ENCODE results near the gene ARHGEF7.

Gene ARHGEF7

GRCh38 chr13:111339366-111340143 lies 224.4 kb downstream of the ARHGEF7 start:
- H3K9me3 ChIP-seq (ENCODE audit: control insufficient read depth, low read length), result no peaks in the 10 kb centered on the region
- H3K4me3 ChIP-seq (ENCODE audit: insufficient read depth, low read depth, low read length), result no peak overlapping the region
- no peaks in the 10 kb centered on the region for H3K27me3 ChIP-seq (ENCODE audit: control insufficient read depth, insufficient read depth, low read length, poor library complexity, severe bottlenecking)
- H3K27ac ChIP-seq (ENCODE audit: insufficient read depth, low read depth, low read length, poor library complexity, severe bottlenecking), result no peak overlapping the region
- peaks cover 3% of the 10 kb centered on the region for H3K4me1 ChIP-seq (ENCODE audit: control insufficient read depth, insufficient read depth, low read length)
- H3K36me3 ChIP-seq (ENCODE audit: control insufficient read depth, insufficient read depth, low read length), result no peaks in the 10 kb centered on the region
- WGBS, 2 experiments, result 91% methylated on average over 29 of the region's 29 CpGs

GRCh38 chr13:111341886-111342285 lies 226.8 kb downstream of the ARHGEF7 start:
- Histone ChIP-seq H3K27me3 (ENCODE audit: control insufficient read depth, insufficient read depth, low read length, poor library complexity, severe bottlenecking) (no peaks in the 10 kb centered on the region), H3K9me3 (ENCODE audit: control insufficient read depth, low read length) (no peaks in the 10 kb centered on the region), H3K4me3 (ENCODE audit: insufficient read depth, low read depth, low read length) (no peak overlapping the region), H3K4me1 (ENCODE audit: control insufficient read depth, insufficient read depth, low read length) (peaks cover 4% of the 10 kb centered on the region), H3K27ac (ENCODE audit: insufficient read depth, low read depth, low read length, poor library complexity, severe bottlenecking) (no peak overlapping the region), H3K36me3 (ENCODE audit: control insufficient read depth, insufficient read depth, low read length) (no peaks in the 10 kb centered on the region)
- WGBS, 2 experiments, result 94 to 95% methylated on average over 5 of the region's 5 CpGs

GRCh38 chr13:111342721-111343120 lies 227.6 kb downstream of the ARHGEF7 start:
- 95% methylated on average over 9 of the region's 9 CpGs for whole genome bisulfite sequencing, 2 experiments

GRCh38 chr13:111343186-111343805 lies 228.2 kb downstream of the ARHGEF7 start:
- H3K36me3 ChIP-seq (ENCODE audit: control insufficient read depth, insufficient read depth, low read length), result no peaks in the 10 kb centered on the region
- WGBS, 2 experiments, result 84 to 85% methylated on average over 11 of the region's 11 CpGs
- no peak overlapping the region for H3K4me3 ChIP-seq (ENCODE audit: insufficient read depth, low read depth, low read length)
- H3K4me1 ChIP-seq (ENCODE audit: control insufficient read depth, insufficient read depth, low read length), result peaks cover 4% of the 10 kb centered on the region
- H3K9me3 ChIP-seq (ENCODE audit: control insufficient read depth, low read length), result no peaks in the 10 kb centered on the region
- no peak overlapping the region for H3K27ac ChIP-seq (ENCODE audit: insufficient read depth, low read depth, low read length, poor library complexity, severe bottlenecking)
- no peaks in the 10 kb centered on the region for H3K27me3 ChIP-seq (ENCODE audit: control insufficient read depth, insufficient read depth, low read length, poor library complexity, severe bottlenecking)

More at GRCh38 chr13:111342721-111343120, 227.6 kb downstream of the ARHGEF7 start:
- Histone ChIP-seq H3K9me3 (ENCODE audit: control insufficient read depth, low read length) (no peaks in the 10 kb centered on the region), H3K36me3 (ENCODE audit: control insufficient read depth, insufficient read depth, low read length) (no peaks in the 10 kb centered on the region), H3K4me1 (ENCODE audit: control insufficient read depth, insufficient read depth, low read length) (peaks cover 4% of the 10 kb centered on the region), H3K27me3 (ENCODE audit: control insufficient read depth, insufficient read depth, low read length, poor library complexity, severe bottlenecking) (no peaks in the 10 kb centered on the region), H3K4me3 (ENCODE audit: insufficient read depth, low read depth, low read length) (no peak overlapping the region), H3K27ac (ENCODE audit: insufficient read depth, low read depth, low read length, poor library complexity, severe bottlenecking) (no peak overlapping the region)

GRCh38 chr13:111344471-111345191 lies 229.5 kb downstream of the ARHGEF7 start:
- Histone ChIP-seq H3K36me3 (ENCODE audit: control insufficient read depth, insufficient read depth, low read length) (no peaks in the 10 kb centered on the region), H3K27me3 (ENCODE audit: control insufficient read depth, insufficient read depth, low read length, poor library complexity, severe bottlenecking) (no peaks in the 10 kb centered on the region), H3K27ac (ENCODE audit: insufficient read depth, low read depth, low read length, poor library complexity, severe bottlenecking) (no peak overlapping the region), H3K9me3 (ENCODE audit: control insufficient read depth, low read length) (no peaks in the 10 kb centered on the region), H3K4me3 (ENCODE audit: insufficient read depth, low read depth, low read length) (no peak overlapping the region), H3K4me1 (ENCODE audit: control insufficient read depth, insufficient read depth, low read length) (peaks cover 4% of the 10 kb centered on the region)
- WGBS, 2 experiments, result 65% methylated on average over 25 of the region's 25 CpGs

GRCh38 chr13:111345682-111346081 lies 230.6 kb downstream of the ARHGEF7 start:
- Histone ChIP-seq H3K36me3 (ENCODE audit: control insufficient read depth, insufficient read depth, low read length) (no peaks in the 10 kb centered on the region), H3K4me1 (ENCODE audit: control insufficient read depth, insufficient read depth, low read length) (peaks cover 4% of the 10 kb centered on the region), H3K27ac (ENCODE audit: insufficient read depth, low read depth, low read length, poor library complexity, severe bottlenecking) (no peak overlapping the region), H3K27me3 (ENCODE audit: control insufficient read depth, insufficient read depth, low read length, poor library complexity, severe bottlenecking) (no peaks in the 10 kb centered on the region), H3K9me3 (ENCODE audit: control insufficient read depth, low read length) (no peaks in the 10 kb centered on the region), H3K4me3 (ENCODE audit: insufficient read depth, low read depth, low read length) (no peak overlapping the region)
- 88 to 92% methylated on average over 11 of the region's 11 CpGs for WGBS, 2 experiments

- 90 to 91% methylated on average over 20 of the region's 20 CpGs for WGBS, 2 experiments
- H3K4me3 ChIP-seq (ENCODE audit: insufficient read depth, low read depth, low read length), result no peak overlapping the region
- H3K36me3 ChIP-seq (ENCODE audit: control insufficient read depth, insufficient read depth, low read length), result no peaks in the 10 kb centered on the region
- no peaks in the 10 kb centered on the region for H3K9me3 ChIP-seq (ENCODE audit: control insufficient read depth, low read length)
- H3K4me1 ChIP-seq (ENCODE audit: control insufficient read depth, insufficient read depth, low read length), result peaks cover 4% of the 10 kb centered on the region
- H3K27me3 ChIP-seq (ENCODE audit: control insufficient read depth, insufficient read depth, low read length, poor library complexity, severe bottlenecking), result no peaks in the 10 kb centered on the region
- H3K27ac ChIP-seq (ENCODE audit: insufficient read depth, low read depth, low read length, poor library complexity, severe bottlenecking), result no peak overlapping the region
These were observed 231.1 kb downstream of the ARHGEF7 start for GRCh38 chr13:111346101-111346680.

- Histone ChIP-seq H3K4me1 (ENCODE audit: control insufficient read depth, insufficient read depth, low read length) (peaks cover 4% of the 10 kb centered on the region), H3K9me3 (ENCODE audit: control insufficient read depth, low read length) (no peaks in the 10 kb centered on the region), H3K27me3 (ENCODE audit: control insufficient read depth, insufficient read depth, low read length, poor library complexity, severe bottlenecking) (no peaks in the 10 kb centered on the region), H3K36me3 (ENCODE audit: control insufficient read depth, insufficient read depth, low read length) (no peaks in the 10 kb centered on the region), H3K4me3 (ENCODE audit: insufficient read depth, low read depth, low read length) (no peak overlapping the region), H3K27ac (ENCODE audit: insufficient read depth, low read depth, low read length, poor library complexity, severe bottlenecking) (no peak overlapping the region)
- WGBS, 2 experiments, result 93 to 94% methylated on average over 6 of the region's 6 CpGs
These were observed 232.3 kb downstream of the ARHGEF7 start for GRCh38 chr13:111347438-111347837.

- Histone ChIP-seq H3K27me3 (ENCODE audit: control insufficient read depth, insufficient read depth, low read length, poor library complexity, severe bottlenecking) (no peaks in the 10 kb centered on the region), H3K4me1 (ENCODE audit: control insufficient read depth, insufficient read depth, low read length) (no peaks in the 10 kb centered on the region), H3K36me3 (ENCODE audit: control insufficient read depth, insufficient read depth, low read length) (no peaks in the 10 kb centered on the region), H3K4me3 (ENCODE audit: insufficient read depth, low read depth, low read length) (no peak overlapping the region), H3K27ac (ENCODE audit: insufficient read depth, low read depth, low read length, poor library complexity, severe bottlenecking) (no peak overlapping the region), H3K9me3 (ENCODE audit: control insufficient read depth, low read length) (no peaks in the 10 kb centered on the region)
- WGBS, 2 experiments, result 85 to 94% methylated on average over 2 of the region's 2 CpGs
These were observed 238.4 kb downstream of the ARHGEF7 start for GRCh38 chr13:111353508-111353907.

GRCh38 chr13:111354789-111355188 lies 239.7 kb downstream of the ARHGEF7 start:
- 82 to 86% methylated on average over 7 of the region's 7 CpGs for WGBS, 2 experiments
- H3K27ac ChIP-seq (ENCODE audit: insufficient read depth, low read depth, low read length, poor library complexity, severe bottlenecking), result no peak overlapping the region

More at GRCh38 chr13:111354789-111355188, 239.7 kb downstream of the ARHGEF7 start:
- Histone ChIP-seq H3K27me3 (ENCODE audit: control insufficient read depth, insufficient read depth, low read length, poor library complexity, severe bottlenecking) (no peaks in the 10 kb centered on the region), H3K9me3 (ENCODE audit: control insufficient read depth, low read length) (no peaks in the 10 kb centered on the region), H3K36me3 (ENCODE audit: control insufficient read depth, insufficient read depth, low read length) (no peaks in the 10 kb centered on the region), H3K4me1 (ENCODE audit: control insufficient read depth, insufficient read depth, low read length) (no peaks in the 10 kb centered on the region), H3K4me3 (ENCODE audit: insufficient read depth, low read depth, low read length) (no peak overlapping the region)
